ENCODE data around the gene C20orf202.
"Not testable (repeated sequence)": the region's sequence is repeated elsewhere in the genome, so short reads cannot be mapped to it uniquely, and the experiment has no call there.

Gene C20orf202

GRCh38 chr20:1250282-1250681 lies 47.0 kb downstream of the C20orf202 start:
- H2BK120ac ChIP-seq (ENCODE audit: low read depth, low read length); H3K4me3 ChIP-seq (ENCODE audit: low read length in 2 of 2); H3K9ac ChIP-seq (ENCODE audit: low read depth, low read length, poor library complexity); H3K23ac ChIP-seq (ENCODE audit: low read depth, low read length, poor library complexity); H2AFZ ChIP-seq (ENCODE audit: low read length); H2BK12ac ChIP-seq (ENCODE audit: low read length); H3K14ac ChIP-seq (ENCODE audit: low read length); H2BK15ac ChIP-seq (ENCODE audit: low read length); H3K4me2 ChIP-seq (ENCODE audit: insufficient read depth, low read length, poor library complexity, severe bottlenecking); H4K91ac ChIP-seq (ENCODE audit: low read depth, low read length, poor library complexity); H3K27ac ChIP-seq (replicated peaks; ENCODE audit: low read length); H3K4me1 ChIP-seq (ENCODE audit: control insufficient read depth in 2 of 2, insufficient read depth in 1 of 2, low read depth in 1 of 2, low read length in 2 of 2); H3K79me1 ChIP-seq (ENCODE audit: low read depth, low read length); H3K4ac ChIP-seq (ENCODE audit: low read length); H2AK5ac ChIP-seq (ENCODE audit: low read depth, low read length); H3K18ac ChIP-seq (ENCODE audit: low read length); DNase-seq (ENCODE audit: low spot score); H3K9me3 ChIP-seq (replicated peaks in 1 of 2; ENCODE audit: control insufficient read depth in 2 of 2, insufficient read depth in 1 of 2, low read depth in 1 of 2, low read length in 2 of 2); H2BK5ac ChIP-seq (ENCODE audit: low read length); H3K36me3 ChIP-seq (replicated peaks in 1 of 2; ENCODE audit: control insufficient read depth in 2 of 2, insufficient read depth in 2 of 2, low read length in 2 of 2); H4K8ac ChIP-seq (ENCODE audit: low read depth, low read length): not testable (repeated sequence)
- WGBS, 2 donors (ENCODE audit: extremely low coverage in 2 of 2, insufficient read length in 2 of 2, insufficient replicate concordance in 1 of 2) = no CpG with 5 or more reads among the region's 2 CpGs
- H3K27me3 ChIP-seq (ENCODE audit: control insufficient read depth in 3 of 3, insufficient read depth in 3 of 3, low read depth in 1 of 3, low read length in 3 of 3) = peaks cover 0 to 42% (median 0%) of the 10 kb centered on the region in 3 experiments

GRCh38 chr20:1252416-1252815 lies 49.2 kb downstream of the C20orf202 start:
- Histone ChIP-seq H3K4me3 (ENCODE audit: low read length in 2 of 2) (peak overlapping the region in 1 of 2 donors; percentile 36), H2BK15ac (ENCODE audit: low read length) (no peak overlapping the region), H3K9ac (ENCODE audit: low read depth, low read length, poor library complexity) (no peak overlapping the region), H2BK120ac (ENCODE audit: low read depth, low read length) (no peak overlapping the region), H4K91ac (ENCODE audit: low read depth, low read length, poor library complexity) (no peak overlapping the region), H3K4me1 (ENCODE audit: control insufficient read depth in 2 of 2, insufficient read depth in 1 of 2, low read depth in 1 of 2, low read length in 2 of 2) (no peaks in the 10 kb centered on the region), H3K14ac (ENCODE audit: low read length) (no peak overlapping the region), H3K23ac (ENCODE audit: low read depth, low read length, poor library complexity) (no peak overlapping the region), H2BK12ac (ENCODE audit: low read length) (no peak overlapping the region), H3K4ac (ENCODE audit: low read length) (no peak overlapping the region), H2BK5ac (ENCODE audit: low read length) (no peak overlapping the region), H3K79me1 (ENCODE audit: low read depth, low read length) (no peaks in the 10 kb centered on the region), H3K18ac (ENCODE audit: low read length) (no peak overlapping the region), H3K9me3 (replicated peaks in 1 of 2; ENCODE audit: control insufficient read depth in 2 of 2, insufficient read depth in 1 of 2, low read depth in 1 of 2, low read length in 2 of 2) (no peaks in the 10 kb centered on the region), H3K36me3 (replicated peaks in 1 of 2; ENCODE audit: control insufficient read depth in 2 of 2, insufficient read depth in 2 of 2, low read length in 2 of 2) (no peaks in the 10 kb centered on the region), H3K27me3 (ENCODE audit: control insufficient read depth in 3 of 3, insufficient read depth in 3 of 3, low read depth in 1 of 3, low read length in 3 of 3) (peaks cover 0 to 25% (median 0%) of the 10 kb centered on the region in 3 experiments), H2AFZ (ENCODE audit: low read length) (no peak overlapping the region), H2AK5ac (ENCODE audit: low read depth, low read length) (no peak overlapping the region), H3K27ac (replicated peaks; ENCODE audit: low read length) (no peak overlapping the region), H4K8ac (ENCODE audit: low read depth, low read length) (no peak overlapping the region), H3K4me2 (ENCODE audit: insufficient read depth, low read length, poor library complexity, severe bottlenecking) (no peak overlapping the region)
- no peak for DNase-seq (ENCODE audit: low spot score)
- WGBS, 2 donors (ENCODE audit: extremely low coverage in 2 of 2, insufficient read length in 2 of 2, insufficient replicate concordance in 1 of 2) = no CpG with 5 or more reads among the region's 3 CpGs

- Histone ChIP-seq H3K14ac (ENCODE audit: low read length) (no peak overlapping the region), H3K9ac (ENCODE audit: low read depth, low read length, poor library complexity) (no peak overlapping the region), H4K8ac (ENCODE audit: low read depth, low read length) (no peak overlapping the region), H3K27me3 (ENCODE audit: control insufficient read depth in 3 of 3, insufficient read depth in 3 of 3, low read depth in 1 of 3, low read length in 3 of 3) (peaks cover 0 to 20% (median 0%) of the 10 kb centered on the region in 3 experiments), H2BK15ac (ENCODE audit: low read length) (no peak overlapping the region), H3K4me1 (ENCODE audit: control insufficient read depth in 2 of 2, insufficient read depth in 1 of 2, low read depth in 1 of 2, low read length in 2 of 2) (no peaks in the 10 kb centered on the region), H2BK5ac (ENCODE audit: low read length) (no peak overlapping the region), H3K18ac (ENCODE audit: low read length) (no peak overlapping the region), H3K4me2 (ENCODE audit: insufficient read depth, low read length, poor library complexity, severe bottlenecking) (no peak overlapping the region), H3K4me3 (ENCODE audit: low read length in 2 of 2) (no peak overlapping the region), H2BK120ac (ENCODE audit: low read depth, low read length) (no peak overlapping the region), H2AK5ac (ENCODE audit: low read depth, low read length) (no peak overlapping the region), H3K4ac (ENCODE audit: low read length) (no peak overlapping the region), H3K79me1 (ENCODE audit: low read depth, low read length) (no peaks in the 10 kb centered on the region), H3K9me3 (replicated peaks in 1 of 2; ENCODE audit: control insufficient read depth in 2 of 2, insufficient read depth in 1 of 2, low read depth in 1 of 2, low read length in 2 of 2) (no peaks in the 10 kb centered on the region), H3K36me3 (replicated peaks in 1 of 2; ENCODE audit: control insufficient read depth in 2 of 2, insufficient read depth in 2 of 2, low read length in 2 of 2) (no peaks in the 10 kb centered on the region), H2AFZ (ENCODE audit: low read length) (no peak overlapping the region), H4K91ac (ENCODE audit: low read depth, low read length, poor library complexity) (no peak overlapping the region), H3K23ac (ENCODE audit: low read depth, low read length, poor library complexity) (no peak overlapping the region), H2BK12ac (ENCODE audit: low read length) (no peak overlapping the region), H3K27ac (replicated peaks; ENCODE audit: low read length) (no peak overlapping the region)
- no CpG with 5 or more reads among the region's 2 CpGs for whole genome bisulfite sequencing, 2 donors (ENCODE audit: extremely low coverage in 2 of 2, insufficient read length in 2 of 2, insufficient replicate concordance in 1 of 2)
- no peak for DNase-seq (ENCODE audit: low spot score)
These were observed 51.0 kb downstream of the C20orf202 start for GRCh38 chr20:1254254-1254653.

GRCh38 chr20:1255675-1256074 lies 52.4 kb downstream of the C20orf202 start:
- H3K79me1 ChIP-seq (ENCODE audit: low read depth, low read length) = no peaks in the 10 kb centered on the region
- no peaks in the 10 kb centered on the region for H3K36me3 ChIP-seq (replicated peaks in 1 of 2; ENCODE audit: control insufficient read depth in 2 of 2, insufficient read depth in 2 of 2, low read length in 2 of 2)
- no peak overlapping the region for H2BK120ac ChIP-seq (ENCODE audit: low read depth, low read length)
- H3K14ac ChIP-seq (ENCODE audit: low read length) = no peak overlapping the region
- H2BK15ac ChIP-seq (ENCODE audit: low read length) = no peak overlapping the region
- no peak overlapping the region for H4K91ac ChIP-seq (ENCODE audit: low read depth, low read length, poor library complexity)
- no peak overlapping the region for H3K27ac ChIP-seq (replicated peaks; ENCODE audit: low read length)
- H3K18ac ChIP-seq (ENCODE audit: low read length) = no peak overlapping the region
- no peak overlapping the region for H4K8ac ChIP-seq (ENCODE audit: low read depth, low read length)
- WGBS, 2 donors (ENCODE audit: extremely low coverage in 2 of 2, insufficient read length in 2 of 2, insufficient replicate concordance in 1 of 2) = no CpG with 5 or more reads among the region's 2 CpGs
- peaks cover 0 to 24% (median 0%) of the 10 kb centered on the region in 3 experiments for H3K27me3 ChIP-seq (ENCODE audit: control insufficient read depth in 3 of 3, insufficient read depth in 3 of 3, low read depth in 1 of 3, low read length in 3 of 3)
- H3K4me3 ChIP-seq (ENCODE audit: low read length in 2 of 2) = no peak overlapping the region
- DNase-seq (ENCODE audit: low spot score) = no peak
- no peaks in the 10 kb centered on the region for H3K9me3 ChIP-seq (replicated peaks in 1 of 2; ENCODE audit: control insufficient read depth in 2 of 2, insufficient read depth in 1 of 2, low read depth in 1 of 2, low read length in 2 of 2)
- H3K4me1 ChIP-seq (ENCODE audit: control insufficient read depth in 2 of 2, insufficient read depth in 1 of 2, low read depth in 1 of 2, low read length in 2 of 2) = no peaks in the 10 kb centered on the region
- H2AFZ ChIP-seq (ENCODE audit: low read length) = no peak overlapping the region
- no peak overlapping the region for H2AK5ac ChIP-seq (ENCODE audit: low read depth, low read length)
- H3K4me2 ChIP-seq (ENCODE audit: insufficient read depth, low read length, poor library complexity, severe bottlenecking) = no peak overlapping the region
- H3K9ac ChIP-seq (ENCODE audit: low read depth, low read length, poor library complexity) = no peak overlapping the region
- H3K23ac ChIP-seq (ENCODE audit: low read depth, low read length, poor library complexity) = no peak overlapping the region
- H2BK12ac ChIP-seq (ENCODE audit: low read length) = no peak overlapping the region
- H3K4ac ChIP-seq (ENCODE audit: low read length) = no peak overlapping the region
- no peak overlapping the region for H2BK5ac ChIP-seq (ENCODE audit: low read length)

All from neuronal stem cell (in vitro differentiated cells).